Activated naive CD8-positive, alpha-beta T cell (primary cell): ENCODE measurements around the gene CDKL5.
"Not testable (repeated sequence)": the region's sequence is repeated elsewhere in the genome, so short reads cannot be mapped to it uniquely, and the experiment has no call there.

Experiments
- H3K27ac Mint-ChIP-seq: one replicate; pipeline ENCODE4 v1.8.0; 2021; ENCODE audit warnings: mixed read lengths
- H3K27me3 Mint-ChIP-seq: one replicate; pipeline ENCODE4 v1.8.0; 2021; ENCODE audit warnings: mixed read lengths
- H3K36me3 Mint-ChIP-seq: one replicate; pipeline ENCODE4 v1.8.0; 2021; ENCODE audit warnings: mixed read lengths
- H3K4me1 Mint-ChIP-seq: one replicate; pipeline ENCODE4 v1.8.0; 2021; ENCODE audit warnings: low read depth, mixed read lengths
- H3K4me3 Mint-ChIP-seq: one replicate; pipeline ENCODE4 v1.8.0; 2021; ENCODE audit warnings: mild to moderate bottlenecking, mixed read lengths
- H3K9me3 Mint-ChIP-seq: one replicate; pipeline ENCODE4 v1.8.0; 2021; ENCODE audit warnings: low read depth, mixed read lengths

CDKL5 gene

DNA sequence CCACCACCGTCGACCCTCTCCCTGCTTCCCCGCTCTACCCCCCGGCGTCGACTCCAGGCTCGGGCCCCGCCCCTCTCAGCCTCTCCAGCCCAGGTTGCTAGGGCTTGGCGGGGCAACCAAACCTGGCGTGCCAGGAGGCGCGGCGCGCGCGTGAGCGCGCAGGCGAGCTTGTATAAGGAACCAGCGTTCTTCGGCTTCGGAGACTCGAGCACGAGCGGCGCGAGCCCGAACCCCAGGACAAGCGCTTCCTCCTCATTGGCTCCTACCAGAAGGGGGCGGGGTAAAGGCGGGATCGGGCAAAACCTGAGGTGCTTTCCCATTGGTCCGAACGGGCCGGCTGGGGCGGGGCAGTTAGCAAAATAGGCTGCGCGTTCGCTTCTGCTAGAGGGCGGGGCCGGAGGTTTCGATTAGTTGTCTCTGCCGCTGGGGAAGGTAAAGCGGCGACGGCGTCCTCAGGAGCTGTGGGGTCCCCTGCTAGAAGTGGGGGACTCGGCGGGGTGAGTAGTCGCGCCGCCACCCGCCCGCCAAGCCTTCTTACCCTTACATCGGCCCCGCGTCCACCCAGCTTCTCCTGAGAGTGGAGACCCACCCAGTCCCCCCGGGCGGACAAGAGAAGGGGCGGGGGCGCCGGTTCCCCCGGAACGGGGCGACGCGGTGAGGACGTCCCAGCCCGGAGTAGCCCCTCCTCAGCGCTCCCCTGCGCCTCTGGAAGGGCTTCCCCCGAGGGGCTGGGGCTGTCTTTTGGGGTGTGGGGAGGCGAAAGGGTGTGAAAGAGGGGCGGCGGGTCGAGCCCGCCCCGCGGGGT, at the start of gene CDKL5:
TSS of gene CDKL5 (plus strand) at position 410 of the 805 bp plus-strand sequence. CDS start 81,489 bp downstream, outside the sequence.
- H3K36me3 Mint-ChIP-seq, result no peaks in the 10 kb centered on the region
- no peaks in the 10 kb centered on the region for H3K9me3 Mint-ChIP-seq
- H3K4me1 Mint-ChIP-seq, result peaks cover 14% of the 10 kb centered on the region
- peak within 1 kb of the TSS; percentile 89 for H3K4me3 Mint-ChIP-seq
- H3K27ac Mint-ChIP-seq, result peak within 1 kb of the TSS; percentile 22
- no peaks in the 10 kb centered on the region for H3K27me3 Mint-ChIP-seq

GRCh38 chrX:18377796-18378195, 47.6 kb upstream of the CDKL5 start:
- no peaks in the 10 kb centered on the region for H3K27me3 Mint-ChIP-seq

DNA sequence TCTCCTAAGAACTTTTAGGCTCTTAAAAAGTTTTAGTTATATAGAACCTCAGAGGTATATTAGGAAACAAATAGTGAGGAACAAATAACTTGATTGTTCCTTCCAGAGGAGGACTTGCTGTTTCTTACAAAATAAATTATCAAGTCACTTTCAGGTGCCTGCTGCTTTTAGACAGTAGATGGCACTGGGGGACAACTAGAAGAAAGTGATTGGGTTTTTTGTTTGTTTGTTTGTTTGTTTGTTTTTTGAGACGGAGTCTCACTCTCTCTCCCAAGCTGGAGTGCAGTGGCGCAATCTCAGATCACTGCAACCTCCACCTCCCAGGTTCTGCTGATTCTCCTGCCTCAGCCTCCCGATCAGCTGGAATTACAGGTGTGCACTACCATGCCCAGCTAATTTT, 35.4 kb upstream of the CDKL5 start:
- Mint-ChIP-seq H3K27ac (no peak overlapping the region), H3K9me3 (no peaks in the 10 kb centered on the region), H3K27me3 (no peaks in the 10 kb centered on the region), H3K4me1 (peaks cover 4% of the 10 kb centered on the region), H3K36me3 (no peaks in the 10 kb centered on the region), H3K4me3 (no peak overlapping the region)

More at GRCh38 chrX:18377796-18378195, 47.6 kb upstream of the CDKL5 start:
- Mint-ChIP-seq H3K9me3 (no peaks in the 10 kb centered on the region), H3K27ac (no peak overlapping the region), H3K4me1 (peaks cover 2% of the 10 kb centered on the region), H3K4me3 (no peak overlapping the region), H3K36me3 (no peaks in the 10 kb centered on the region)

DNA sequence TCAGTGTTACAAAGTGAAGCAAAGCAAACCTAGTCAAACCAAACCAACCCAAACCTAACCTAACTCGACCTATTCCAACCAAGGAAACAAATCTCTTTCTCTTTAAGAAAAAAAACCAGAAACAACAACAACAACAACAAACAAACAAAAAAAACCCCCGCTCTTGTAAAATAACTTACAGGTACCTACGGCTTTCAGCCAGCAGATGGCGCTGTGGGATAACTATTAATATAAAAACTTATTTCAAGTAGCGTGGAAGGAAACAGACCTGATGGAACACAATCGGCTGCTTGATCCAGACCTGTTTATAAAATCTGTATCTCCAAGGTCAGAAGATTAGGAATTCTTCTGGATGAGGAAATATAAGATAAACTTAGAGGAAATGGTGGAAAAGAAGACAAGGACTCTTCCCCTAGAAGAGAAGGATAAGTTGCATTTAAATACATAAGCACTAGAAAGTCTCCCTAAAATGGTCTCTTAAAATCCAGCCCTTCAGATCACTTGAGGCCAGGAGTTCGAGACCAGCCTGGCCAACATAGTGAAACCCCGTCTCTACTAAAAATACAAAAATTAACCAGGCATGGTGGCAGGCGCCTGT, 34.4 kb upstream of the CDKL5 start:
- Mint-ChIP-seq H3K4me3 (no peak overlapping the region), H3K4me1 (peaks cover 4% of the 10 kb centered on the region), H3K27ac (no peak overlapping the region), H3K27me3 (no peaks in the 10 kb centered on the region), H3K36me3 (no peaks in the 10 kb centered on the region), H3K9me3 (no peaks in the 10 kb centered on the region)

- H3K4me1 Mint-ChIP-seq, result peaks cover 4% of the 10 kb centered on the region
- H3K4me3 Mint-ChIP-seq, result no peak overlapping the region
- no peaks in the 10 kb centered on the region for H3K36me3 Mint-ChIP-seq
- no peak overlapping the region for H3K27ac Mint-ChIP-seq
- no peaks in the 10 kb centered on the region for H3K9me3 Mint-ChIP-seq
- H3K27me3 Mint-ChIP-seq, result no peaks in the 10 kb centered on the region
These were observed 30.9 kb upstream of the CDKL5 start for GRCh38 chrX:18394477-18394876.

DNA sequence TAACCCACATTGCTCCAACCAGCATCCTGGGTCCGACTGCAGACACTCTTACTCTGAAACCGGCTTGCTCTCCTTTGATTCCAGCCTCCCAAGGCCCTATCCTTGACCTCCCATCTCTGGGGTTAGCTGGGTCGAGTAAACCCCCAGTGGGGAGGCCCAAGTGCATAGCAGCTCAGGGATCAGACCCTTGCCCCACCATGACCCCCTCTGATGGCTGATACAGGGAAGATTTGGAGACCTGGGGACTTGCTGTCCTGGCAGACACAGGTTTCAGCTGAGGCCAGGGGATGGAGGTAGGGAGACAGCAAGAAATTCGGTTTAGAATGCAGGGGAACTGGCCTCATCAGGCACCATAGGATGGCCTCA, 23.6 kb upstream of the CDKL5 start:
- Mint-ChIP-seq H3K36me3 (no peaks in the 10 kb centered on the region), H3K27me3 (no peaks in the 10 kb centered on the region), H3K27ac (no peak overlapping the region)

GRCh38 chrX:18406531-18407266, 18.7 kb upstream of the CDKL5 start:
- no peaks in the 10 kb centered on the region for H3K36me3 Mint-ChIP-seq
- no peak overlapping the region for H3K4me3 Mint-ChIP-seq
- H3K4me1 Mint-ChIP-seq, result no peaks in the 10 kb centered on the region
- H3K27ac Mint-ChIP-seq, result no peak overlapping the region
- no peaks in the 10 kb centered on the region for H3K27me3 Mint-ChIP-seq
- H3K9me3 Mint-ChIP-seq, result no peaks in the 10 kb centered on the region

More for the DNA sequence above, 23.6 kb upstream of the CDKL5 start:
- H3K9me3 Mint-ChIP-seq, result no peaks in the 10 kb centered on the region
- H3K4me3 Mint-ChIP-seq, result no peak overlapping the region
- H3K4me1 Mint-ChIP-seq, result no peaks in the 10 kb centered on the region

DNA sequence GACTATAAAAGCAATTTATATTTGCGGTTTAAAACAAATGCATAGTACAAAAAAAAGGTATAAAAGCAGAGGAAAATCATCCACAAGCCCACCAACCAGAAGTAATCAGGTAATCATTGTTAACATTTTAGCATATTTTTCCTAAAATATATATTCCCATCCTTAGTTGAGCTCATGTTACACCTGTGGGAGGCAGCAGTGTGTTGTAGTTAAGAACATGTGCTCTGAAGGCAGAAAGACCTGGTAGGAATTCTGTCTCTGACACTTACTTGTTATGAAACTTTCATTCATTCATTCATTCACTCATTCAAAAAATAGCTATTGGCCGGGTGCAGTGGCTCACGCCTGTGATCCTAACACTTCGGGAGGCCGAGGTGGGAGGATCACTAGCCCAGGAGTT, 15.4 kb upstream of the CDKL5 start:
- H3K4me1 Mint-ChIP-seq, result no peaks in the 10 kb centered on the region
- no peaks in the 10 kb centered on the region for H3K9me3 Mint-ChIP-seq
- H3K27me3 Mint-ChIP-seq, result no peaks in the 10 kb centered on the region
- H3K4me3 Mint-ChIP-seq, result no peak overlapping the region
- H3K36me3 Mint-ChIP-seq, result no peaks in the 10 kb centered on the region
- H3K27ac Mint-ChIP-seq, result no peak overlapping the region

GRCh38 chrX:18415386-18415785, 10.0 kb upstream of the CDKL5 start:
- Mint-ChIP-seq H3K9me3 (no peaks in the 10 kb centered on the region), H3K36me3 (no peaks in the 10 kb centered on the region), H3K27me3 (no peaks in the 10 kb centered on the region)

GRCh38 chrX:18422325-18422724, 3.1 kb upstream of the CDKL5 start:
- H3K4me1 Mint-ChIP-seq, result peaks cover 14% of the 10 kb centered on the region
- no peaks in the 10 kb centered on the region for H3K36me3 Mint-ChIP-seq
- no peak overlapping the region for H3K4me3 Mint-ChIP-seq
- no peaks in the 10 kb centered on the region for H3K27me3 Mint-ChIP-seq
- no peaks in the 10 kb centered on the region for H3K9me3 Mint-ChIP-seq
- no peak overlapping the region for H3K27ac Mint-ChIP-seq

More at GRCh38 chrX:18415386-18415785, 10.0 kb upstream of the CDKL5 start:
- Mint-ChIP-seq H3K27ac (no peak overlapping the region), H3K4me3 (no peak overlapping the region), H3K4me1 (no peaks in the 10 kb centered on the region)

GRCh38 chrX:18422886-18423285, 2.5 kb upstream of the CDKL5 start:
- Mint-ChIP-seq H3K27me3 (no peaks in the 10 kb centered on the region), H3K9me3 (no peaks in the 10 kb centered on the region), H3K36me3 (no peaks in the 10 kb centered on the region), H3K4me1 (peaks cover 14% of the 10 kb centered on the region), H3K4me3 (no peak overlapping the region), H3K27ac (no peak overlapping the region)

DNA sequence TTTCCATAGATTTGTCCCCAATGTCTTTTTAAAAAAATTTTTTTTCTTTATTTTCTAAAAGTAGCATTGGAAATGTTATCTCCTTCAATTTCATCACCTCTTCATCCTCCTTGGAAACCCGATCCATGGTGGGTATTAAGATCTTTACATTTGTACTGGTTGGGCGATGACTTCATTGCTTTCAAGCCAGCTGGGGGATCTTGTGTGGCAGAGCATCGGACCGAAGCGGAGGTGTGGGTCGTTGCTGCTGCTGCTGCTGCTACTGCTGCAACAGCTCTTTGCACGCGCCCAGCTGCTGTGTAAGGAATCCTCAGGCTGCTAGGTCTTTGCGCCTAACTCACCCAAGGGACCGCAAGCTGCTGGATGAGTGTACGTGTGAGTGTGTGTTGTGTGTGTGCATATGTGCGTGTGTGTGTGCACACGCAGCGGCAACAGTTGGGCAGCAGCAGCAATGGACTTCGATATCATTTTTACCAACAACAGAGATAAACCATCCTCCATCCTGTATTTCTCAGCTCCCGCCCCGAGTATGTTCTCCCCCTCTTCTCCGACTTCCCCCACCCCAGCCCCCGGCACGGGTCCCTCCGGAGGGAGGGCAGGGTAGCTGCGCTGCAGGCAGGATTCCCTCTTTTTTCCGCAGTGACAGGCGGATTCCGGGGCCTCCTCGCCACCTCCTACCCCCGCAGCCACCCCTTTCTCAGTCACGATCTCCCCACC, 768 bp upstream of the CDKL5 start:
- Mint-ChIP-seq H3K4me1 (peaks cover 14% of the 10 kb centered on the region), H3K36me3 (no peaks in the 10 kb centered on the region), H3K4me3 (peak overlapping the region; percentile 89), H3K27ac (peak overlapping the region; percentile 22), H3K27me3 (no peaks in the 10 kb centered on the region), H3K9me3 (no peaks in the 10 kb centered on the region)

DNA sequence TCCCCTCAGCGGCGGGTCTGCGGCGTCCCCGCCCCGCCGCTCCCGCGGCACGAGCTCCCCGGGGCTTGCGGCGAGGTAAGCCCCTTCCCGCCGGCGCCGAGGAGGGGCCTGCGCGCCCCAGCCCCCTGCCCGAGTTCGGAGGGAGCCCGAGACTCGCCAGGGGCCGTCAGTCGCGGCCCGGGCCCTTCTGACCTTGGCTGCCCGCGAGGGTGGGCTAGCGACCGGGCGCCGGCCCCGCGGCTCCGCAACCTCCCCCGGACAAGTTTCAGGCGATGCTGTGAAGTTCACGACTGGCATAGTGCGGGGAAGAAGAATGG, 554 bp downstream of the CDKL5 start:
- H3K4me3 Mint-ChIP-seq, result peak overlapping the region; percentile 83
- peaks cover 14% of the 10 kb centered on the region for H3K4me1 Mint-ChIP-seq
- H3K9me3 Mint-ChIP-seq, result no peaks in the 10 kb centered on the region
- H3K36me3 Mint-ChIP-seq, result no peaks in the 10 kb centered on the region
- no peak overlapping the region for H3K27ac Mint-ChIP-seq
- H3K27me3 Mint-ChIP-seq, result no peaks in the 10 kb centered on the region

DNA sequence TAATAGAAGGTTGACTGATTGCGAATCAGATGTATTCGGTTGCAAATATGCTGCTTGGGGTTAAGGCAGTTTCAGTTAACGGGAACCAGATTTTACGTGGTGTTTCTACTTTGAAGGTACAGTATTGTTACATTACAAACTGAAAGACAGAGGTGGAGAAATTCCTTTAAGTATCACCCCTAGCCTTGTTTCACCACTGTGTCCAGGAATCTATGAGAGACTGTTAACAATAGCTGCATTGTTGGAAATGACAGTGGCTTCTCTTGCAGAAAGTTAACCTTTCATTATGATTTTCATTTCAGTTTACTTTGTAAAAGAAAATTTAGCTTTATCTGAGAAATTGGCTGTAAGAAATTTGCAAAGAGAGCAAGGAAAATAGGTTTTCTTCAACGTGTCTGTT, 2.6 kb downstream of the CDKL5 start:
- no peak overlapping the region for H3K4me3 Mint-ChIP-seq
- H3K27ac Mint-ChIP-seq, result no peak overlapping the region
- H3K27me3 Mint-ChIP-seq, result no peaks in the 10 kb centered on the region
- H3K4me1 Mint-ChIP-seq, result peaks cover 14% of the 10 kb centered on the region
- no peaks in the 10 kb centered on the region for H3K9me3 Mint-ChIP-seq
- H3K36me3 Mint-ChIP-seq, result no peaks in the 10 kb centered on the region

GRCh38 chrX:18433288-18433687, 7.9 kb downstream of the CDKL5 start:
- H3K4me3 Mint-ChIP-seq, H3K9me3 Mint-ChIP-seq, H3K4me1 Mint-ChIP-seq, H3K27me3 Mint-ChIP-seq, H3K36me3 Mint-ChIP-seq, H3K27ac Mint-ChIP-seq: not testable (repeated sequence)
